ENCODE measurements around the gene SCYGR7. TPM values are rescaled to one million over a fixed set of nuclear protein-coding genes. Genes with fewer than 3 reads are reported as not detected.

Gene SCYGR7
- total RNA-seq, 3 donors from 2014 or later (not counting 1 experiment from before 2014, with no cell fraction given), result not detected

DNA sequence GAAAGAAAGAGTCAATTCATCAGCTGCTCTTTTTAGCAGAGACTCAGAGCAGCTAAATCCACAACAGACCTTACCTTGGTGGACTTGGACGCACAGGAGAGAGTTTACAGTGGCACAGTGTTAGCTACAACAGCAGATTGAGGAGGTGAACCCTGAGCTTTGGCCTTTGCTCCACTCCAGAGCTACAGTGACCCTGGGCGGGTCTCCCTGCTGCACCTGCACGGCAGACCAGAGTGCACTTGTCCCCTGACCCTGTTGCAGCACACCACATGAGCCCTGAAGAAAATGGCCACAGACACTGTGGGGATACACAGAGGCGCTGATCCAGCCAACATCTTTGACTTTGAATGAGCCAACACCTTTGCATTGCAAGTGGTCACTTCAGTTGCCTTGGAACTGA is 21.3 kb upstream of the SCYGR7 start:
- ATAC-seq (peak in 1 of 3 donors; percentile 27), DNase-seq (no peak)
- Mint-ChIP-seq H3K9me3 (no peaks in the 10 kb centered on the region), H3K4me1 (no peaks in the 10 kb centered on the region), H3K27ac (no peak overlapping the region), H3K36me3 (no peaks in the 10 kb centered on the region), H3K27me3 (ENCODE audit: low read depth in 2 of 2) (peaks cover 0 to 2% of the 10 kb centered on the region in 2 donors), H3K4me3 (no peak overlapping the region)
- intact Hi-C loops (cut with micrococcal nuclease), result no loop called here
- WGBS (ENCODE audit: insufficient coverage), result 86% methylated on average over 4 of the region's 4 CpGs
- no peak for TF ChIP-seq CTCF (IDR thresholded peaks at IDR 0.05)
- Histone ChIP-seq H3K27ac (ENCODE audit: low read length) (no peak overlapping the region), H3K4me1 (ENCODE audit: control insufficient read depth, insufficient read depth, low read length) (no peaks in the 10 kb centered on the region), H3K9me3 (ENCODE audit: control insufficient read depth, insufficient read depth, low read length) (no peaks in the 10 kb centered on the region), H3K36me3 (ENCODE audit: control insufficient read depth, insufficient read depth, low read length) (no peaks in the 10 kb centered on the region), H3K27me3 (ENCODE audit: control insufficient read depth, insufficient read depth, low read length) (no peaks in the 10 kb centered on the region), H3K4me3 (ENCODE audit: low read length) (no peak overlapping the region)

- intact Hi-C loops (cut with micrococcal nuclease), result no loop called here
- H3K9me3 ChIP-seq (ENCODE audit: control insufficient read depth, insufficient read depth, low read length), result no peaks in the 10 kb centered on the region
- no peaks in the 10 kb centered on the region for H3K4me1 Mint-ChIP-seq
These were observed 20.7 kb upstream of the SCYGR7 start for GRCh38 chr2:227707390-227707789.

GRCh38 chr2:227710986-227711385 is 17.1 kb upstream of the SCYGR7 start:
- WGBS (ENCODE audit: insufficient coverage), result 96% methylated on average over 6 of the region's 7 CpGs
- Histone ChIP-seq H3K27me3 (ENCODE audit: control insufficient read depth, insufficient read depth, low read length) (no peaks in the 10 kb centered on the region), H3K4me3 (ENCODE audit: low read length) (no peak overlapping the region), H3K27ac (ENCODE audit: low read length) (no peak overlapping the region), H3K36me3 (ENCODE audit: control insufficient read depth, insufficient read depth, low read length) (no peaks in the 10 kb centered on the region), H3K9me3 (ENCODE audit: control insufficient read depth, insufficient read depth, low read length) (no peaks in the 10 kb centered on the region), H3K4me1 (ENCODE audit: control insufficient read depth, insufficient read depth, low read length) (no peaks in the 10 kb centered on the region)
- ATAC-seq (no peak), DNase-seq (no peak)
- Mint-ChIP-seq H3K4me1 (no peaks in the 10 kb centered on the region), H3K9me3 (no peaks in the 10 kb centered on the region), H3K4me3 (no peak overlapping the region), H3K36me3 (no peaks in the 10 kb centered on the region), H3K27me3 (ENCODE audit: low read depth in 2 of 2) (peaks cover 0 to 2% of the 10 kb centered on the region in 2 donors), H3K27ac (no peak overlapping the region)
- intact Hi-C loops (cut with micrococcal nuclease), result no loop called here
- TF ChIP-seq CTCF (IDR thresholded peaks at IDR 0.05), result no peak

More at GRCh38 chr2:227707390-227707789, 20.7 kb upstream of the SCYGR7 start:
- H3K36me3 Mint-ChIP-seq, result no peaks in the 10 kb centered on the region
- ATAC-seq (no peak), DNase-seq (no peak)
- Histone ChIP-seq H3K4me1 (ENCODE audit: control insufficient read depth, insufficient read depth, low read length) (no peaks in the 10 kb centered on the region), H3K36me3 (ENCODE audit: control insufficient read depth, insufficient read depth, low read length) (no peaks in the 10 kb centered on the region), H3K4me3 (ENCODE audit: low read length) (no peak overlapping the region), H3K27me3 (ENCODE audit: control insufficient read depth, insufficient read depth, low read length) (no peaks in the 10 kb centered on the region), H3K27ac (ENCODE audit: low read length) (no peak overlapping the region)
- no peaks in the 10 kb centered on the region for H3K9me3 Mint-ChIP-seq
- H3K27me3 Mint-ChIP-seq (ENCODE audit: low read depth in 2 of 2), result peaks cover 0 to 2% of the 10 kb centered on the region in 2 donors
- H3K27ac Mint-ChIP-seq, result no peak overlapping the region
- 74% methylated on average over 4 of the region's 6 CpGs for WGBS (ENCODE audit: insufficient coverage)
- no peak overlapping the region for H3K4me3 Mint-ChIP-seq
- no peak for TF ChIP-seq CTCF (IDR thresholded peaks at IDR 0.05)

DNA sequence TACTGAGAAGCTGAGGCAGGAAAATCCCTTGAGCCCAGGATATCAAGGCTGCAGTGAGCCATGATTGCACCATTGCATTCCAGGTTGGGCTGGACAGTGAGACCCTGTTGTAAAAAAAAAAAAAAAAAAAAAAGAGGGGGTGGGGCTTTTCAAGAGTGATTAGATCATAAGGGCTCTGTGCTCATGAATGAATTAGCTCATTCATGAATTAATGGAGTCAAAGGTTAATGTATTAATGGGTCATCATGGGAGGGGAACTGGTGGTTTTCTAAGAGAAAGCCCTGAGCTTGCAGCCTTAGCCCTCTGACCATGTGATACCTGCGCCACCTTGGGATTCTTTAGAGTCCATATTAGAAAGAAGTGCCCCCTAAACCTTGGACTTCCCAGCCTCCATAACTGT is 14.8 kb upstream of the SCYGR7 start:
- H3K27me3 Mint-ChIP-seq (ENCODE audit: low read depth in 2 of 2), result peaks cover 0 to 6% of the 10 kb centered on the region in 2 donors
- Histone ChIP-seq H3K36me3 (ENCODE audit: control insufficient read depth, insufficient read depth, low read length) (no peaks in the 10 kb centered on the region), H3K27ac (ENCODE audit: low read length) (no peak overlapping the region), H3K4me3 (ENCODE audit: low read length) (no peak overlapping the region), H3K27me3 (ENCODE audit: control insufficient read depth, insufficient read depth, low read length) (no peaks in the 10 kb centered on the region), H3K4me1 (ENCODE audit: control insufficient read depth, insufficient read depth, low read length) (no peaks in the 10 kb centered on the region), H3K9me3 (ENCODE audit: control insufficient read depth, insufficient read depth, low read length) (no peaks in the 10 kb centered on the region)
- intact Hi-C loops (cut with micrococcal nuclease), result no loop called here
- H3K4me1 Mint-ChIP-seq, result no peaks in the 10 kb centered on the region
- no peaks in the 10 kb centered on the region for H3K36me3 Mint-ChIP-seq
- WGBS (ENCODE audit: insufficient coverage), result 73% methylated on average over 1 of the region's 1 CpG
- TF ChIP-seq CTCF (IDR thresholded peaks at IDR 0.05), result no peak
- DNase-seq (no peak), ATAC-seq (no peak)
- no peak overlapping the region for H3K4me3 Mint-ChIP-seq
- no peak overlapping the region for H3K27ac Mint-ChIP-seq
- no peaks in the 10 kb centered on the region for H3K9me3 Mint-ChIP-seq
